GM18861 (cell line): ENCODE data around the gene RABEP1.

ENCODE experiments used
- ATAC-seq: cut with Tn5 transposase; IDR thresholded peaks from one replicate; pipeline ENCODE4 v1.9.1; 2021; ENCODE audit not compliant: unreplicated experiment

The RABEP1 gene

GRCh38 chr17:5269241-5269960 lies 12.7 kb upstream of the RABEP1 start:
- no peak for ATAC-seq

DNA sequence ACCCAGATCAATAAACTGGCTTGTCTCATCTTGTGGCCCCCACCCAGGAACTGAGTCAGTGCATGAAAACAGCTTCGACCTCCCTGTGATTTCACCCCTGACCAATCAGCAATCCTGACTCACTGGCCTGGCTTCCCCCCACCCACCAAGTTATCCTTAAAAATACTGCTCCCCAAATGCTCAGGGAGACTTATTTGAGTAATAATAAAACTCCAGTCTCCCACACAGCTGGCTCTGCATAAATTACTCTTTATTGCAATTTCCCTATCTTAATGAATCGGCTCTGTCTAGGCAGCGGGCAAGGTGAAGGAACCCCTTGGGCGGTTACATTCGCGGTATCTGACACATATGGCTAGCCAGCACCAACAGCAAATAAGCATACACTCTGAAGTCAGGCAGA lies 9.8 kb upstream of the RABEP1 start:
- ATAC-seq = no peak

DNA sequence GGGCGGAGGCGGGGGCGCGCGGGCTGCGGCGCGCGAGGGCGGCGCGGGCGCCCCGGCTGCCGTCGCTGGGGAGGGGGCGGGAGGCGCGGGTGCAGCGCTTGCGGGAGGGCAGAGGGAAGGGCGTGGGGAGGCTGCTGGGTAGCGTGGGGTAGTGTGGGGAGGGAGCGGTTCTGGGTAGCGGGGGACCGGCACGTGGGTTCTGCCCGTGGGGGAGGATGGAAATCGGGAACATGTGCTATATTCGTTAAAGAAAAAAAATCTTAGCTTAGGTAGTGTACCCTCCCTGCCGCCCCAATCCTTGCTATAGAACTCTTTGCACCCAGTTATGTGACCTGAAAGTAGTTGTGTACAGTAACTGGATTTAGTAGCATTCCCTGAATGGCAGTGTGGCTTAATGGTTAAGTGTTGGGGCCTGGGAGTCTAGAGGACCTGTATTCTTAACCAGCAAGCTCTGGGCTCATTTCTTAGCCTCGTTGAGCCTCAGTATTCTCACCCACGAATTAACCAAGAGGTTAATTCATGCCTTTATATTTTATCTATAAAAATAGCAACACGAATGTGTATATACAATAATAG lies 646 bp downstream of the RABEP1 start:
- peak; percentile 13 for ATAC-seq

DNA sequence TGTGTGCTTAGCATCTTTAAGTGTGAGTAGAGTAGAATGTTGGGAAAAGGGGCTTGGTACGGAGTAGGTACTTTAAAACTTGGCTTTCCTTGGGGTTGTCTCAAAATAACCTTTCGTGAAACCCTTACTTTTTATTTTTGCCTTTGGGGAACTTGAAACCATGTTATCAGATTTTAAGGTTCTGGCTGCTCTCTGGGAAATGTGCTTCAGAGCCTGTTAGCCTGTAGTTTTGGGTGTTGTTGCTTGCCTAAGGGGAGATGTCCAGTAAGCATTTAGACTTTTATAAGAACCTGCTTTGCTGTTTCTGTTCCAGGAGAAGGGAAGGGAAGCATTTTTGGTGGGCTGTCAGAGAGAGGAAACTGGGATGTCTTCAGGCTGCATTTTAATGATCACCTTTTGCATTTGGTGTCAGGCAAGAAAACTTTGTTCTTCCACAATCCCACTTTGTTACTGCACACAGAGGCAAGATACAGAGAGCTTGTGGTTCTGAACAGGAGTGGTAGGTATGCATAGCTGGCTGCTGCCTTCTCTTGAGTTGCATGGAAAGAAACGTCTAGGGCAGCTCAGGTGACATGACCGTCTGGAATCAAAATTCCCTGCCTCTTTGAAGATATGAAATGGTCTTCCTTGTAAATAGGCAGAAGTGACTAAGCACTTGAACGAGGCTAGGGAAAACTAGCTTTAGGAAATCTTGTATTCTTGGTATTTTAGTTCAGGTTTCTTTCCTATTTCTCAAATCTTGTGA lies 1.7 kb downstream of the RABEP1 start:
- ATAC-seq = no peak

- no peak for ATAC-seq
Measured at GRCh38 chr17:5284681-5285080, 2.6 kb downstream of the RABEP1 start.

DNA sequence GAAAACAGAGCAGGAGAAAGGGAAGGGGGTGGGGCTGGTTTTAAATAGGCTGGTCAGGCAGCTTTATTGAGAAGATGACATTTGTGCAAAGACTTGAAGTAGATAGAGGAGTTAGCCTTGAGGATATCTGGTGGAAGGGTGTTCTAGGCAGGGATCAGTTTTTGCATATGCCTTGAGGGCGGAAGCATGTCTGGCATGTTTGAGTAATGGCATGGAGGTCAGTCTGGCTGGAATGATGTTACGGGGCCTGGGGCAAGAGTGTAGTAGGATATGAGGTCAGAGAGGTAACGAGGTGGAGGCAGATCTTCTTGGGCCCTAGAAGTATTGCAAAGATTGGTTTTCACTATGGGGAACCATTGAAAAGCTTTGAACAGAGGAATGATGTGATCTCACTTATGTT lies 4.8 kb downstream of the RABEP1 start:
- no peak for ATAC-seq

DNA sequence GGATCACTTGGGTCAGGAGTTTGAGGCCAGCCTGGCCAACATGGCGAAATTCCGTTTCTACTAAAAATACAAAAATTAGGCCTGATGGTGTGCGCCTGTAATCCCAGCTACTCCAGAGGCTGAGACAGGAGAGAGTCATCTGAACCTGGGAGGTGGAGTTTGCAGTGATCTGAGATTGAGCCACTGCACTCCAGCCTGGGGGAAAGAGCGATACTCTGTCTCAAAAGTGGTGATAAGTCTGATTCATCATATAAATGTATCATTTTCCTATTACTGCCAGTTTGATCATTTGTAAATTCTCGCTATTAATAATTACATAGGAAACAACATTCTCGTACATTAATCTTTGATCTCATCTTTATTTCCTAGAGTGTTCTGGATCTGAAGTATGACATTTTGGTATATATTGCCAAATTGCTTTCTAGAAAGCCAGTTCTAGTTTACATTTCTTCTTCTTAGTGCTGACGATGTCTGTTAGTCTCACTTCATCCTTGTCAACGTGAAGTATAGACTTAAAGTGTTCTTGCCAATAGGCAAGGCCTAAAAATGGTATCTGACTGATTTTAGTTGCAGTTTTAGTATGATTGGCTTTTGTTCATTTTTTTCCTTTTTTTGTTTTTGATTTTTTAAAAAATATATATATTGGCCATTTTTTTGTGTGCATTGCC lies 9.7 kb downstream of the RABEP1 start:
- no peak for ATAC-seq

GRCh38 chr17:5297245-5297644 lies 15.2 kb downstream of the RABEP1 start:
- ATAC-seq = no peak

- no peak for ATAC-seq
Measured at GRCh38 chr17:5299383-5299782, 17.3 kb downstream of the RABEP1 start.

GRCh38 chr17:5304636-5305035 lies 22.6 kb downstream of the RABEP1 start:
- no peak for ATAC-seq

DNA sequence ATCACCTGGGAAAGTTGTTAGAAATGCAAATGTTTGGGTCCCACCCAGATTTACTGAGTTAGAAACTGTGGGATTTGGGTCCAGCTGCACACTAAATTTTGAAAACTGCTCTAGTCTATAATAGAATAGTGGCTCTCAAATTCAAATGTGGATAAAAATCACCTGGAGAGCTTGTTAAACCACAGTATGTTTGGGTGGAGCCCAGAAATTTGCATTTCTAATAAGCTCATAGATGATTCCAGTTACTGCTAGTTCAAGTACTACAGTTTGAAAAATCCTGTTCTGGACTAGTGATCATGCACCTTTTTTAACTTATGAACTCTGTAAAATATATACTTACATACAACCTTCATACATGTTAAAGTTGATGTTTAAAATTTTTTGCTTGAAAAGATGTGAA lies 27.8 kb downstream of the RABEP1 start:
- no peak for ATAC-seq

GRCh38 chr17:5325851-5326250 lies 43.8 kb downstream of the RABEP1 start:
- no peak for ATAC-seq

- ATAC-seq = no peak
Measured at GRCh38 chr17:5329784-5330557, 47.9 kb downstream of the RABEP1 start.

DNA sequence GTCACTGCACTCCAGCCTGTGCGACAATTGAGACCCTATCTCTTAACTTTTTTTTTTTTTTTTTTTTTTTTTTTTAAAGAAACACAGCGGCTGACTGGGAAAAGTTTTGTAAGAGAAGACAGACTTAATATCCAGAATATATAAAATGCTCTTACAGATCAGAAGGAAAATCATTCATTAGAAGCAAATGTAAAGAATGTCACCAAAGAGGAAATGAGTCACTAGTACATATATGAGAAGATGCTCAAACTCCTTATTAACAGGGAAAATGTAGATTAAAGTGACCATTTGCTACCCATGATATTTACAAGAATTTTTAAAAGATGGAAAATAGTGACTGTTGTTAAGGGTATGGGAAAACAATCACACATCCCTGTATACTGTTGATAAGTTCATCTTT lies 48.9 kb downstream of the RABEP1 start:
- no peak for ATAC-seq

DNA sequence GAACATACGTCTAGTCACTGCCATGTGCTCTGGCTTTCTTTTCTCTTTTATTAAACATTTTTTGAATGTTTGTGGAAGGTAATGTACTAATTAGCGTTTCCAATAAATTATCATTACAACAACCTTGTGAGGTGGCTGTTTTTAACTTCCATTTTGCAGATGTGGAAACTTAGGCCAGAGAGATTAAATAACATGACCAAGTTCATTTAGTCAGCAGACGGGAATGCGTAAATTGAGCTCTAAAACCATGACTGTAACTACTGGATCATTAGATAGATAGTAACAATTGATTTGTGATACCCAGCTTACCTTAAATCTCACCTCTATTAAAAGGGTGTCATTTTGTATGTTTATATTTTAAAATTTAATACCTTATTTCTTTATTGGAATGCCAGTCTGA lies 49.4 kb downstream of the RABEP1 start:
- ATAC-seq = no peak

DNA sequence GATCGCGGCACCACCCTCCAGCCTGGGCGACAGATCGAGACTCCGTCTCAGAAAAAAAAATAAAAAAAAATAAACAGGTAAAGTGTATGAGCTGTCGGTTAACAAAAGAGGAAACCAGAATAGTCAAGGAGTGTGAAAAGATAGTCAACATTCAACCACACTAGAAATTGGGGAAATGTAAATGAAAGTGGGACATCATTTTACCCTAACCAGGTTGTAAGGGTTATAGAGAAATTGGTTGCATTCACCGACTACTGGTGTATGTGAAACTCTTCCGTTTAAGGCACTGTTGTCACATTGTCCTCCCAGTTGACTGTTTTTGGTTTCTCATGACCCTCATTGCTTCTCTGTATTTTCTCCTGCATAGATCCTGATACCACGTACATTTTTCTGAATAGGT lies 62.8 kb downstream of the RABEP1 start:
- no peak for ATAC-seq

DNA sequence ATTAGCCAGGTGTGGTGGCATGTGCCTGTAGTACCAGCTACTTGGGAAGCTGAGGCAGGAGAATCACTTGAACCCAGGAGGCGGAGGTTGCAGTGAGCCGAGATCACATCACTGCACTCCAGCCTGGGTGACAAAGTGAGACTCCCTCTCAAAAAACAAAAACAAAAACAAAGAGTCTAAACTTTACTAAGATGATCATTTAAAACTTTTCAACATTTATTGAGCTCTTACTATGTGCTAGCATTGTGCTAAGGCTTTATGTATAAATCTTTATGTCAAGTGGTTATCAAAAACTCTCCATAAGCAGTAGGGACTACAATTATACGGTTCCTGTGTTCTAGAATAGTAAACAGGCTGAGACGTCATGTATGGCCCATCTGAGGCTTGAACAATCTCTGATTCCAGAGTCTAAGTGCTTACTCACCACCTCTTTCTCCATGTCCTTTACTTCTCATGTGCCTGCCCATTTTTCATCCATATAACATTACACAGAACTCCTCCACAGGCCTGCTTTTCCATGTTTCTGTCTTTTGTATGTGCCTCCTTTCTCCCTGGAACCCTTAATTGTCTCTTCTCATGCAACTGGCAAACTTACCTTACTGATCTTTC lies 70.7 kb downstream of the RABEP1 start:
- ATAC-seq = no peak

- no peak for ATAC-seq
Measured at GRCh38 chr17:5354310-5354709, 72.2 kb downstream of the RABEP1 start.

- ATAC-seq = no peak
Measured at GRCh38 chr17:5354886-5355415, 72.9 kb downstream of the RABEP1 start.

- ATAC-seq = no peak
Measured at GRCh38 chr17:5355421-5356129, 73.5 kb downstream of the RABEP1 start.
